K562 (cell line): ENCODE data around the gene KCNAB1.

Experiments used
- ATF6 ChIP-seq: sonication (generic); formaldehyde crosslinking; IDR thresholded peaks from 2 replicates; pipeline ENCODE4 v1.4.0; 2020; ENCODE audit warnings: mild to moderate bottlenecking, missing genetic modification reagents
- BRCA1 ChIP-seq, 2 experiments: fragments of 450-650 bp in 1 of 2; sonication (generic) in 1 of 2; formaldehyde crosslinking in 1 of 2; IDR thresholded peaks; 2 replicates each; pipeline versions ENCODE4 v1.5.0 to v1.6.1; 2017 to 2020; ENCODE audit warnings: mild to moderate bottlenecking in 1 of 2, missing genetic modification reagents in 1 of 2
- CTCF ChIP-seq, 3 experiments: IDR thresholded peaks in 2 of 3; conservative IDR thresholded peaks in 1 of 3; 2 replicates each; pipeline ENCODE4 v1.5.1; 2011 to 2012; ENCODE audit warnings: low read length in 3 of 3, mild to moderate bottlenecking in 3 of 3, control low read depth in 2 of 3, improper control_type of control experiment in 1 of 3, inconsistent platforms in 1 of 3, low read depth in 1 of 3, mixed read lengths in 1 of 3, moderate library complexity in 1 of 3; ENCODE audit not compliant: insufficient read depth in 2 of 3
- E2F5 ChIP-seq: sonication (generic); formaldehyde crosslinking; IDR thresholded peaks from 2 replicates; pipeline ENCODE4 v1.8.0; 2022; ENCODE audit warnings: mild to moderate bottlenecking, missing genetic modification reagents
- EZH2 ChIP-seq: IDR thresholded peaks from 2 replicates; pipeline ENCODE4 v1.6.1; 2012; ENCODE audit warnings: low read depth, mild to moderate bottlenecking, inconsistent platforms, low read length, borderline replicate concordance
- GMEB1 ChIP-seq: fragments of 250-450 bp; sonication (Bioruptor Pico); IDR thresholded peaks from 2 replicates; pipeline ENCODE4 v1.4.0; 2020; ENCODE audit warnings: mild to moderate bottlenecking
- PBX2 ChIP-seq, 2 experiments: IDR thresholded peaks in 1 of 2; conservative IDR thresholded peaks in 1 of 2; 2 replicates each; pipeline ENCODE4 v1.6.1; 2016; ENCODE audit warnings: low read depth in 2 of 2, mild to moderate bottlenecking in 1 of 2, missing compliant biosample characterization in 1 of 2, missing genetic modification characterization in 1 of 2, moderate library complexity in 1 of 2
- POLR2A ChIP-seq: fragments of 450-650 bp; conservative IDR thresholded peaks from 2 replicates; pipeline ENCODE4 v1.6.1; 2016
- POLR2AphosphoS5 ChIP-seq: IDR thresholded peaks from 2 replicates; pipeline ENCODE4 v1.6.1; 2011; ENCODE audit warnings: mild to moderate bottlenecking, low read depth, low read length, moderate library complexity; ENCODE audit not compliant: control insufficient read depth, insufficient read depth
- TAF1 ChIP-seq: IDR thresholded peaks from 2 replicates; pipeline ENCODE4 v1.6.1; 2011; ENCODE audit warnings: mild to moderate bottlenecking, low read length, moderate library complexity; ENCODE audit not compliant: insufficient read depth, control insufficient read depth, severe bottlenecking; ENCODE audit errors: extremely low read depth
- TOE1 ChIP-seq, 2 experiments: fragments of 450-650 bp in 1 of 2; sonication (generic) in 1 of 2; formaldehyde crosslinking in 1 of 2; IDR thresholded peaks; 2 replicates each; pipeline versions ENCODE4 v1.7.1 to v1.8.0; 2016 to 2022; ENCODE audit warnings: borderline replicate concordance in 2 of 2, mild to moderate bottlenecking in 2 of 2, antibody characterized with exemption in 1 of 2, inconsistent platforms in 1 of 2, low read depth in 1 of 2, missing genetic modification reagents in 1 of 2, moderate library complexity in 1 of 2
- ZNF57 ChIP-seq: fragments of 450-650 bp; formaldehyde crosslinking; IDR thresholded peaks from 2 replicates; pipeline ENCODE4 v1.4.0; 2020; ENCODE audit warnings: mild to moderate bottlenecking, moderate library complexity
- ZZZ3 ChIP-seq: fragments of 450-650 bp; IDR thresholded peaks from 2 replicates; pipeline ENCODE4 v1.6.1; 2016; ENCODE audit warnings: antibody characterized with exemption, mild to moderate bottlenecking, moderate library complexity

- TF ChIP-seq ZZZ3 (no peak), ZNF57 (no peak), PBX2 (CRISPR knock-in tag; IDR thresholded peaks at IDR 0.05; ENCODE audit: low read depth) (no peak), PBX2 (tag; conservative IDR thresholded peaks at IDR 0.05; ENCODE audit: low read depth) (no peak), ATF6 (CRISPR knock-in tag) (no peak), CTCF (IDR thresholded peaks at IDR 0.05 in 2 of 3, conservative IDR thresholded peaks at IDR 0.05 in 1 of 3; ENCODE audit: insufficient read depth in 2 of 3, low read depth in 1 of 3, low read length in 3 of 3) (no peak), TAF1 (no peak), POLR2AphosphoS5 (no peak), BRCA1 (IDR thresholded peaks at IDR 0.05) (no peak), BRCA1 (CRISPR knock-in tag; IDR thresholded peaks at IDR 0.05) (no peak), TOE1 (IDR thresholded peaks at IDR 0.05; ENCODE audit: borderline replicate concordance) (no peak), TOE1 (CRISPR knock-in tag; IDR thresholded peaks at IDR 0.05; ENCODE audit: borderline replicate concordance, low read depth) (no peak), EZH2 (no peak), POLR2A (no peak), GMEB1 (CRISPR knock-in tag) (no peak), E2F5 (no peak)
Measured at GRCh38 chr3:156581033-156581432, 460.7 kb downstream of the KCNAB1 start.
